ENCODE data around the gene ATP8B4.

GRCh38 chr15:49887659-49888322 lies 231.2 kb downstream of the ATP8B4 start:
- no peak for TF ChIP-seq CTCF (IDR thresholded peaks at IDR 0.05)
- no peak for TF ChIP-seq POLR2A (IDR thresholded peaks at IDR 0.05)
